Left colon (tissue), 2 donors: ENCODE data around the gene NGRN. TPM values are rescaled to one million over a fixed set of nuclear protein-coding genes. Genes with fewer than 3 reads are reported as not detected.
"Not testable (repeated sequence)": the region's sequence is repeated elsewhere in the genome, so short reads cannot be mapped to it uniquely, and the experiment has no call there.

Experiments used
- ATAC-seq: fragments of 200-7000 bp; cut with Tn5 transposase; one replicate; pipeline ENCODE4 v1.9.1; 2020; ENCODE audit warnings: mild to moderate bottlenecking, moderate library complexity
- DNase-seq, 2 donors: peaks; one replicate each; pipeline ENCODE4 v3.0.0-alpha.2; 2020
- intact Hi-C, 2 donors: fragments of 100-400 bp; cut with DNase I in 1 of 2; cut with micrococcal nuclease in 1 of 2; formaldehyde crosslinking; loops; one replicate each; pipeline versions ENCODE4 v1.11.2 to v1.14.0; 2022; cut with DNase I, micrococcal nuclease
- total RNA-seq, 2 donors: library from RNA; stranded (reverse); fragmentation: NEBNext Ultra II Directional; extraction: Animal tissue kit (Norgen Biotek cat#: 25700); gene quantifications; one replicate each; pipeline ENCODE4 v1.2.1, GENCODE V29; 2021
- donor health status: DM: no; HTN: no; CAD: no.
- donor health status: DM: yes; HTN: yes; CAD: no.

NGRN gene
- total RNA-seq, 2 donors from 2014 or later, result 47.8 to 57.0 TPM

DNA sequence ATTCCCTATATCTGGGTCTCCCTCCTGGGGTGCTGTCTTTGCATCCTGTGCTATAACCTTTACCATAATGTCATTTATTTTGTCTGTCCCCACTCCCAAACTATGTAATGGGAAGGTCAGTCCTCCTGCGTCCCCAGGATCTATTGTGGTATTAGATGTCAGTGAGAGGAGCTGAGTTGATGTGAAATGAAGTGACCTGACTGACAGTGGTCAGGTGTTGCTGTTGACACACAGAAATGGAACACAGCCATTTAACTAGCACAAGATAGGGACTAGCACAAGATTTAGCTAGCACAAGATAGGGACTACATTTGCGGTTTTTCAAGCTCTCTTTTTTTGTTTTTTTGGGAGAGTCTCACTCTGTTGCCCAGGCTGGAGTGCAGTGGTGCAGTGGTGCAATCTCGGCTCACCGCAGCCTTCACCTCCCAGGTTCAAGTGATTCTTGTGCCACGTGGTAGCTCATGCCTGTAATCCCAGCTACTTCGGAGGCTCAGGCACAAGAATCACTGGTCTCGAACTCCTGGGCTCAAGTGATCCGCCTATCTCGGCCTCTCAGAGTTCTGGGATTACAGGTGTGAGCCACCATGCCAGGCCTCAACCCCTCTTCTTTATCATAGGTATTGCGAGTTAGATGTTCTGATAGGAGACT is 5.2 kb downstream of the NGRN start:
- no peak for ATAC-seq
- DNase-seq, result no peak
- intact Hi-C loops, result no loop called here

GRCh38 chr15:90271459-90272166 is 6.1 kb downstream of the NGRN start:
- no peak for ATAC-seq
- intact Hi-C loops, result no loop called here
- DNase-seq, result no peak

DNA sequence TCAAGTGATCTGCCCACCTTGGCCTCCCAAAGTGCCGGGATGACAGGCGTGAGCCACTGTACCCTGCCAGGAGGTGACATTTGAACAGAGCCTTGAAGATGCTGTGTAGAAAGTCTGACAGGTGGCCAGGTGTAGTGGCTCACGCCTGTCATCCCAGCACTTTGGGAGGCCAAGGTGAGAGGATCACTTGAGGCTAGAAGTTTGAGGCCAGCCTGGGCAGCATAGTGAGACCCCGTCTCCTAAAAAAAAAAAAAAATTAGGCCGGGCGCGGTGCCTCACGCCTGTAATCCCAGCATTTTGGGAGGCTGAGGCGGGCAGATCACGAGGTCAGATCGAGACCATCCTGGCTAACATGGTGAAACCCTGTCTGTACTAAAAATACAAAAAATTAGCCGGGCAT is 13.0 kb downstream of the NGRN start:
- intact Hi-C loops, DNase-seq, ATAC-seq: not testable (repeated sequence)

DNA sequence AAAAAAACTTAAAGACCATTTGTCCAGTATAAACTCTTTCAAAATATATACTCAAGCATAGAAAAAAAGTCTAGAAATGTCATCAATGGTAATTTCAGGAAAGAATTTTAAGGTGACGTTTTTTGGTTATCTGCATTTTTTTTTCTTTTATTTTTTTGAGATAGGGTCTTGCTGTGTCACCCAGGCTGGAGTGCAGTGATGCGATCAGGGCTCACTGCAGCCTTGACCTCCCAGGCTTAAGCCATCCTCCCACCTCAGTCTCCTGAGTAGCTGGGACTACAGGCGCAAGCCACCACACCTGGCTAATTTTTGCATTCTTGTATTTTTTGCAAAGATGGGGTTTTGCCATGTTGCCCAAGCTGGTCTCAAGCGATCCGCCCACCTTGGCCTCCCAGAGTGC is 15.3 kb downstream of the NGRN start:
- ATAC-seq, DNase-seq, intact Hi-C loops: not testable (repeated sequence)

GRCh38 chr15:90281637-90282036 is 16.2 kb downstream of the NGRN start:
- DNase-seq, intact Hi-C loops: not testable (repeated sequence)
- ATAC-seq, result peak; percentile 72

DNA sequence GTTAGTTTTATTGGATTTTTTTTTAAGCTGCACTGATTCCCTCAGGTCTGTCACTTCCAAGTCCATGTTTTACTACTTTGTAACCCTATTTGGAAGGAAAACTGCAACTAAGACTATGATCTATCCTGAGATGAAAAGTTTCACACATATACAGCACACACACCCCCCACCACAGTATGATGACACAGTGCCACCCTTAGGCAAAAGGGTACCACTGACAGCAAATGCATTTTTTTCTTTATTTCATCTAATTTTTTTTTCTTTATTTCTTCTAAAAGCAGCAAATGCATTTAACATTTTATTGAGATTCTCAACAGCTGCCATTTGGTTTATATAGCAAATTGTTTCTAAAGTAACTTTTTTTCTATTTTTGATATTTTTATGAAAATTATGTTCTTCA is 21.2 kb downstream of the NGRN start:
- DNase-seq, result no peak
- ATAC-seq, result peak; percentile 71
- intact Hi-C loops, result no loop called here

DNA sequence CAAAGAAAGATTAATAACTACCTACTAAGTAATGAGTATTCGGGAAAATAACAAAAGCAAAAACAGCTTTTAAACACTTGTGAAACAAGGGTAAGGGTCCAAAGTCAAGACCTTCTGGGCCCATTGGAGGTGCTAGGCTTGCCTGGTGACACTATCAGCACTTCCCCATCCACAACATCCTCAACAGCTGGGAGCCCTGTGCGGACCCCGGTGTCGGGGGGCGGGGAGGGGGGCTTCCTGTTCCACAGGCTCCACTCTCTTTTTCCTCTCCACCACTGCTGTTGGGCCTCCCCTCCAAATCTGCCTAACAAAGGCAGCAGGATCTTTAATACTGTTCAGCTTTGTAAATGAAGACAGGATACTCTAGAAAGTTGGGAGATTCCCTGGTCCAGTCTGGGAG is 21.6 kb downstream of the NGRN start:
- intact Hi-C loops, result no loop called here
- DNase-seq (no peak), ATAC-seq (no peak)

- ATAC-seq (no peak), DNase-seq (no peak)
- intact Hi-C loops, result no loop called here
Observed at GRCh38 chr15:90287946-90288345, 22.5 kb downstream of the NGRN start.

- peak; percentile 50 to 72 for DNase-seq
- intact Hi-C loops, result no loop called here
- peak; percentile 32 for ATAC-seq
Observed at GRCh38 chr15:90291679-90292356, 26.3 kb downstream of the NGRN start.

GRCh38 chr15:90293040-90293810 is 27.8 kb downstream of the NGRN start:
- intact Hi-C loops, result not testable (repeated sequence)
- DNase-seq (peak; percentile 93), ATAC-seq (peak; percentile 99)

DNA sequence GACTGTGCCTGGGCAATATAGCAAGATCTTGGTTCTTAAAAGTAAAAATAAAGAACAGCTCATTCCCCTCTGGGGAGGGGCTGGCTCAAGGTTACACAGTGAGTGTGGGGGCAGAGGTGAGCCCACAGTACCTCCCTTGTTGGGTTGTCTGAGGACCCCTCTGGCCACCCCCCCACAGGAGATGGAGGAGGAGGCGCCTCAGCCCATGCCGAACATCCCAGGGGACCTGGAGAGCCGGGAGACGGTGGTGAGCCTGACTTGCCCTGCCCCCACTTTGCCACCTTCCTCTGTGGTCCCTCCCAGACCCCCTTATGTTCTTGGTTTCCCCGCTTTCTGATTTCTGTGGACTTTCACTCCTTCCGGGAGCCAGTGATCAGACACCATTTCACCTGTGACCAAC is 28.7 kb downstream of the NGRN start:
- ATAC-seq (no peak), DNase-seq (no peak)
- intact Hi-C loops, result no loop called here

- intact Hi-C loops, result no loop called here
Observed at GRCh38 chr15:90294601-90295269, 29.3 kb downstream of the NGRN start.

GRCh38 chr15:90295270-90295648 is 29.8 kb downstream of the NGRN start:
- intact Hi-C loops, result no loop called here
- no peak for ATAC-seq
- DNase-seq, result no peak

More at GRCh38 chr15:90294601-90295269, 29.3 kb downstream of the NGRN start:
- ATAC-seq (no peak), DNase-seq (no peak)

DNA sequence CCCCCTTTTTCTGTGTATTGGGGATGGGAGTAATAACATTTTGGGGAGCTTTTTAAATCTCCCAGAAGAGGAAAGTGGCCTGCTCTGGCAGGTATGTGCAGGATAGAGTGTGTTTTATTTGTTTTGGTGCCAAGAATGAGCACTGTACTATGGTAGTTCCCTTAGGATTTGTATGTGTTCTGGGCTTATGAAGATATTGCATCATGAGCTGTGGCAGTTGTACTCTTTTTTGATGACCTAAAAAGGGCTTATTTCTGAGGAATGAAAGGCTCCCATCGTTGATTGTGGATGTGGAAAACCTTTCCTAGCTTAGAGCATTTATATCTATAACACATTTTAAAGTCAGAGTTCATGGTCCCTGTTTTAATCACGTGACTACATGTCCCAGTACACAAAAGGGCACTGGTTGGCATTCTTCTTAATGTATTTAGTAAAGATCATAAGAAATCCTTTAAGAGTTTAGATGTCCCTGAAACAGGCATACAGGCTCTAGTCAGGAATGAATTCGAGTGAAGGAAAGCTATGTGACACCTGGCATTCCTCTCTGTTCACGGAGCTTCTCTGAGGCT is 30.9 kb downstream of the NGRN start:
- ATAC-seq, intact Hi-C loops, DNase-seq: not testable (repeated sequence)

- no peak for DNase-seq
- intact Hi-C loops, result no loop called here
- ATAC-seq, result no peak
Observed at GRCh38 chr15:90297021-90297420, 31.5 kb downstream of the NGRN start.

DNA sequence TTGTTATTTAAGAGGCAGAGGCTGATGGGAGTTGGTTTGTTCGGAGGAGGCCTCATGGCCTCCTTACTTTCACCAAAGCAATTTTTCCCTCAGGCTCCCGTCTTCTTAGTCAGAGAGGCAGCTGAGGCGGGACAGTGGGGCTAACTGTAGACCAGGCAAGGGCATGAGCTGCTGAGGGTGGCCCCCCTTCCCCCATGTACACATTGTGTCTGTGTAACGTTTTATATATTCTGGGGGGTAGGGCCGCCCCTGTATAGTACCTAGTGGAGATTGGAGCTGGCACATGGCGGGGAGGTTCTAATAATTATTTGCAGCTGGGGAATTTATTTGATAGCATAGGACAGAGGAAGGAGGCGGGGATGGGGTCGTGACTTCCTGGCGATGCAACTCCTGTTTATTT is 35.1 kb downstream of the NGRN start:
- DNase-seq (no peak), ATAC-seq (no peak)
- intact Hi-C loops, result no loop called here

DNA sequence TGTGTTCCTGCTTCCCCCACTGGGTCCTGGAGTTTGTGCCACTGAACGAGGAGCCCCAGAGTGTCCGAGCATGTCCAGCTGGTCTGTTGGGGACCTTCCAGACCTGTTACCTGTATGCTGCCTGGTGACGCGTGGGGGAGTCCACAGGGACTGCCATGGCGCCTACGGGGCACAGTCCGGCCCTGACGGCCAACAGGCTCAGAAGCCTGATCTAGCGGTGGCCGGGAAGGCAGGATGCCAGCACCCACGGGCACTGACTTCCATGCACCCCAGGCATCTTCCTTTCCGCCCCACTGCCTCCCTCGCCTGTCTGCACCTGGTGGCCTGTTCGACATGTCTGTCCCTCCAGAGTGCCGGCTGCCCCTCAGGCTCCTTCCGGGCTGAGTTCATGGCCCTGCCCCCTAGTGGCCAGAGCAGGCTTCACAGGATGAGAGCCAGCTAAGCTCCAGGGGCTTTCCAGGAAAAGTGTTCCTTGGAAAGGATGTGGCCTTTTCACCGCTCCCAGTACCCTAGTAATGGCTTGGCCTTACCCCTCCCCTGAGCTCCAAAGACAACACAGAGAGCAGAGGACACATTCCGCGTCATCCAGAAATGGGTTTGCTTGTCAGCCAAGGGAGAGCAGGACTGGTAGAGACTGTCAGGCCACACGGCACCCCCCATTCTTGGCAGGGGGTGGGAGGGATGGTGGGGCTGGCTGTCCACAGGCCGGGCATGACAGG is 35.7 kb downstream of the NGRN start:
- peak; percentile 60 to 76 for DNase-seq
- intact Hi-C loops, result no loop called here
- ATAC-seq, result peak; percentile 62
